ENCODE data around the gene ARHGAP18.

DNA sequence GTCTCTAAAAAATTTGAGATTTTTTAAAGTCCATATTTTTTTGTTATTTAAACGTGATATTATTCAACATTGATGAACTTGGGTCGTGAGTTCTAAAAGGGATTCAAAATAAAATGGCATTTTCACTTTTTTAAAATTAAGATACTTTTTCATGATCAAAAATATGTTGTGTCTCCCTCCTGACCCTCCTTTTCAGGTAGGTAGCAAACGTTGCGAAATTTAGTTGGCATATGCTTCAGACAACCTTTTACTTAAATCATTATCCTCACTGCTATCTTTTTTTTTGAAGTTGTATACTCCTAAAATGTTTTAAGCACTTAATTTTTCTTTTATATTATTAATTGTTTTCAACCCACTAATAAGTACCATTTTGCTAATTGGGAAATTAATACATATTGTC is 133.5 kb downstream of the ARHGAP18 start:
- TF ChIP-seq, protein P1, sequence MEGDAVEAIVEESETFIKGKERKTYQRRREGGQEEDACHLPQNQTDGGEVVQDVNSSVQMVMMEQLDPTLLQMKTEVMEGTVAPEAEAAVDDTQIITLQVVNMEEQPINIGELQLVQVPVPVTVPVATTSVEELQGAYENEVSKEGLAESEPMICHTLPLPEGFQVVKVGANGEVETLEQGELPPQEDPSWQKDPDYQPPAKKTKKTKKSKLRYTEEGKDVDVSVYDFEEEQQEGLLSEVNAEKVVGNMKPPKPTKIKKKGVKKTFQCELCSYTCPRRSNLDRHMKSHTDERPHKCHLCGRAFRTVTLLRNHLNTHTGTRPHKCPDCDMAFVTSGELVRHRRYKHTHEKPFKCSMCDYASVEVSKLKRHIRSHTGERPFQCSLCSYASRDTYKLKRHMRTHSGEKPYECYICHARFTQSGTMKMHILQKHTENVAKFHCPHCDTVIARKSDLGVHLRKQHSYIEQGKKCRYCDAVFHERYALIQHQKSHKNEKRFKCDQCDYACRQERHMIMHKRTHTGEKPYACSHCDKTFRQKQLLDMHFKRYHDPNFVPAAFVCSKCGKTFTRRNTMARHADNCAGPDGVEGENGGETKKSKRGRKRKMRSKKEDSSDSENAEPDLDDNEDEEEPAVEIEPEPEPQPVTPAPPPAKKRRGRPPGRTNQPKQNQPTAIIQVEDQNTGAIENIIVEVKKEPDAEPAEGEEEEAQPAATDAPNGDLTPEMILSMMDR (conservative IDR thresholded peaks at IDR 0.05; ENCODE audit: low read depth in 2 of 2), result no peak
- TF ChIP-seq, protein P2, sequence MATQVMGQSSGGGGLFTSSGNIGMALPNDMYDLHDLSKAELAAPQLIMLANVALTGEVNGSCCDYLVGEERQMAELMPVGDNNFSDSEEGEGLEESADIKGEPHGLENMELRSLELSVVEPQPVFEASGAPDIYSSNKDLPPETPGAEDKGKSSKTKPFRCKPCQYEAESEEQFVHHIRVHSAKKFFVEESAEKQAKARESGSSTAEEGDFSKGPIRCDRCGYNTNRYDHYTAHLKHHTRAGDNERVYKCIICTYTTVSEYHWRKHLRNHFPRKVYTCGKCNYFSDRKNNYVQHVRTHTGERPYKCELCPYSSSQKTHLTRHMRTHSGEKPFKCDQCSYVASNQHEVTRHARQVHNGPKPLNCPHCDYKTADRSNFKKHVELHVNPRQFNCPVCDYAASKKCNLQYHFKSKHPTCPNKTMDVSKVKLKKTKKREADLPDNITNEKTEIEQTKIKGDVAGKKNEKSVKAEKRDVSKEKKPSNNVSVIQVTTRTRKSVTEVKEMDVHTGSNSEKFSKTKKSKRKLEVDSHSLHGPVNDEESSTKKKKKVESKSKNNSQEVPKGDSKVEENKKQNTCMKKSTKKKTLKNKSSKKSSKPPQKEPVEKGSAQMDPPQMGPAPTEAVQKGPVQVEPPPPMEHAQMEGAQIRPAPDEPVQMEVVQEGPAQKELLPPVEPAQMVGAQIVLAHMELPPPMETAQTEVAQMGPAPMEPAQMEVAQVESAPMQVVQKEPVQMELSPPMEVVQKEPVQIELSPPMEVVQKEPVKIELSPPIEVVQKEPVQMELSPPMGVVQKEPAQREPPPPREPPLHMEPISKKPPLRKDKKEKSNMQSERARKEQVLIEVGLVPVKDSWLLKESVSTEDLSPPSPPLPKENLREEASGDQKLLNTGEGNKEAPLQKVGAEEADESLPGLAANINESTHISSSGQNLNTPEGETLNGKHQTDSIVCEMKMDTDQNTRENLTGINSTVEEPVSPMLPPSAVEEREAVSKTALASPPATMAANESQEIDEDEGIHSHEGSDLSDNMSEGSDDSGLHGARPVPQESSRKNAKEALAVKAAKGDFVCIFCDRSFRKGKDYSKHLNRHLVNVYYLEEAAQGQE (IDR thresholded peaks at IDR 0.05; ENCODE audit: unreplicated experiment), result no peak
- no peak for TF ChIP-seq POLR2AphosphoS5 (IDR thresholded peaks at IDR 0.05; ENCODE audit: low read depth)
- no peak for TF ChIP-seq EZH2 (IDR thresholded peaks at IDR 0.05; ENCODE audit: low read depth, unreplicated experiment)
- no peak for TF ChIP-seq JUNB (IDR thresholded peaks at IDR 0.05; ENCODE audit: unreplicated experiment)
- no peak for TF ChIP-seq CREB1 (CRISPR knock-in tag; IDR thresholded peaks at IDR 0.05; ENCODE audit: low read depth)
- no peak for TF ChIP-seq STAT1 (IDR thresholded peaks at IDR 0.05; ENCODE audit: unreplicated experiment)
- TF ChIP-seq, protein P3, sequence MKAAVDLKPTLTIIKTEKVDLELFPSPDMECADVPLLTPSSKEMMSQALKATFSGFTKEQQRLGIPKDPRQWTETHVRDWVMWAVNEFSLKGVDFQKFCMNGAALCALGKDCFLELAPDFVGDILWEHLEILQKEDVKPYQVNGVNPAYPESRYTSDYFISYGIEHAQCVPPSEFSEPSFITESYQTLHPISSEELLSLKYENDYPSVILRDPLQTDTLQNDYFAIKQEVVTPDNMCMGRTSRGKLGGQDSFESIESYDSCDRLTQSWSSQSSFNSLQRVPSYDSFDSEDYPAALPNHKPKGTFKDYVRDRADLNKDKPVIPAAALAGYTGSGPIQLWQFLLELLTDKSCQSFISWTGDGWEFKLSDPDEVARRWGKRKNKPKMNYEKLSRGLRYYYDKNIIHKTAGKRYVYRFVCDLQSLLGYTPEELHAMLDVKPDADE (IDR thresholded peaks at IDR 0.05), result no peak
- TF ChIP-seq EZH2phosphoT487 (IDR thresholded peaks at IDR 0.05; ENCODE audit: unreplicated experiment), result no peak
- TF ChIP-seq, protein P4, sequence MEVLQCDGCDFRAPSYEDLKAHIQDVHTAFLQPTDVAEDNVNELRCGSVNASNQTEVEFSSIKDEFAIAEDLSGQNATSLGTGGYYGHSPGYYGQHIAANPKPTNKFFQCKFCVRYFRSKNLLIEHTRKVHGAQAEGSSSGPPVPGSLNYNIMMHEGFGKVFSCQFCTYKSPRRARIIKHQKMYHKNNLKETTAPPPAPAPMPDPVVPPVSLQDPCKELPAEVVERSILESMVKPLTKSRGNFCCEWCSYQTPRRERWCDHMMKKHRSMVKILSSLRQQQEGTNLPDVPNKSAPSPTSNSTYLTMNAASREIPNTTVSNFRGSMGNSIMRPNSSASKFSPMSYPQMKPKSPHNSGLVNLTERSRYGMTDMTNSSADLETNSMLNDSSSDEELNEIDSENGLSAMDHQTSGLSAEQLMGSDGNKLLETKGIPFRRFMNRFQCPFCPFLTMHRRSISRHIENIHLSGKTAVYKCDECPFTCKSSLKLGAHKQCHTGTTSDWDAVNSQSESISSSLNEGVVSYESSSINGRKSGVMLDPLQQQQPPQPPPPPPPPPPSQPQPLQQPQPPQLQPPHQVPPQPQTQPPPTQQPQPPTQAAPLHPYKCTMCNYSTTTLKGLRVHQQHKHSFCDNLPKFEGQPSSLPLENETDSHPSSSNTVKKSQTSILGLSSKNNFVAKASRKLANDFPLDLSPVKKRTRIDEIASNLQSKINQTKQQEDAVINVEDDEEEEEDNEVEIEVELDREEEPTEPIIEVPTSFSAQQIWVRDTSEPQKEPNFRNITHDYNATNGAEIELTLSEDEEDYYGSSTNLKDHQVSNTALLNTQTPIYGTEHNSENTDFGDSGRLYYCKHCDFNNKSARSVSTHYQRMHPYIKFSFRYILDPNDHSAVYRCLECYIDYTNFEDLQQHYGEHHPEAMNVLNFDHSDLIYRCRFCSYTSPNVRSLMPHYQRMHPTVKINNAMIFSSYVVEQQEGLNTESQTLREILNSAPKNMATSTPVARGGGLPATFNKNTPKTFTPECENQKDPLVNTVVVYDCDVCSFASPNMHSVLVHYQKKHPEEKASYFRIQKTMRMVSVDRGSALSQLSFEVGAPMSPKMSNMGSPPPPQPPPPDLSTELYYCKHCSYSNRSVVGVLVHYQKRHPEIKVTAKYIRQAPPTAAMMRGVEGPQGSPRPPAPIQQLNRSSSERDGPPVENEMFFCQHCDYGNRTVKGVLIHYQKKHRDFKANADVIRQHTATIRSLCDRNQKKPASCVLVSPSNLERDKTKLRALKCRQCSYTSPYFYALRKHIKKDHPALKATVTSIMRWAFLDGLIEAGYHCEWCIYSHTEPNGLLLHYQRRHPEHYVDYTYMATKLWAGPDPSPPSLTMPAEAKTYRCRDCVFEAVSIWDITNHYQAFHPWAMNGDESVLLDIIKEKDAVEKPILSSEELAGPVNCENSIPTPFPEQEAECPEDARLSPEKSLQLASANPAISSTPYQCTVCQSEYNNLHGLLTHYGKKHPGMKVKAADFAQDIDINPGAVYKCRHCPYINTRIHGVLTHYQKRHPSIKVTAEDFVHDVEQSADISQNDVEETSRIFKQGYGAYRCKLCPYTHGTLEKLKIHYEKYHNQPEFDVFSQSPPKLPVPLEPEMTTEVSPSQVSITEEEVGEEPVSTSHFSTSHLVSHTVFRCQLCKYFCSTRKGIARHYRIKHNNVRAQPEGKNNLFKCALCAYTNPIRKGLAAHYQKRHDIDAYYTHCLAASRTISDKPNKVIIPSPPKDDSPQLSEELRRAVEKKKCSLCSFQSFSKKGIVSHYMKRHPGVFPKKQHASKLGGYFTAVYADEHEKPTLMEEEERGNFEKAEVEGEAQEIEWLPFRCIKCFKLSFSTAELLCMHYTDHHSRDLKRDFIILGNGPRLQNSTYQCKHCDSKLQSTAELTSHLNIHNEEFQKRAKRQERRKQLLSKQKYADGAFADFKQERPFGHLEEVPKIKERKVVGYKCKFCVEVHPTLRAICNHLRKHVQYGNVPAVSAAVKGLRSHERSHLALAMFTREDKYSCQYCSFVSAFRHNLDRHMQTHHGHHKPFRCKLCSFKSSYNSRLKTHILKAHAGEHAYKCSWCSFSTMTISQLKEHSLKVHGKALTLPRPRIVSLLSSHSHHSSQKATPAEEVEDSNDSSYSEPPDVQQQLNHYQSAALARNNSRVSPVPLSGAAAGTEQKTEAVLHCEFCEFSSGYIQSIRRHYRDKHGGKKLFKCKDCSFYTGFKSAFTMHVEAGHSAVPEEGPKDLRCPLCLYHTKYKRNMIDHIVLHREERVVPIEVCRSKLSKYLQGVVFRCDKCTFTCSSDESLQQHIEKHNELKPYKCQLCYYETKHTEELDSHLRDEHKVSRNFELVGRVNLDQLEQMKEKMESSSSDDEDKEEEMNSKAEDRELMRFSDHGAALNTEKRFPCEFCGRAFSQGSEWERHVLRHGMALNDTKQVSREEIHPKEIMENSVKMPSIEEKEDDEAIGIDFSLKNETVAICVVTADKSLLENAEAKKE (CRISPR knock-in tag; IDR thresholded peaks at IDR 0.05), result no peak
- no peak for TF ChIP-seq ZNF331 (CRISPR knock-in tag; IDR thresholded peaks at IDR 0.05; ENCODE audit: low read depth)
- TF ChIP-seq NANOG (IDR thresholded peaks at IDR 0.05; ENCODE audit: borderline replicate concordance), result no peak
